Bronchial epithelial cell (primary cell): Measurements from ENCODE around the gene TMEM239. TPM values are rescaled to one million over a fixed set of nuclear protein-coding genes. Genes with fewer than 3 reads are reported as not detected.

Experiments
- DNase-seq: peaks from one replicate; pipeline ENCODE4 v3.0.0-alpha.2; 2010; ENCODE audit warnings: low read depth
- FAIRE-seq: peaks from 2 replicates; lab custom pipeline; 2011; peaks lifted over from hg19 to GRCh38; lab: Jason Lieb, UNC
- H3K27me3 ChIP-seq: 2 replicates; pipeline ENCODE4 v1.5.1; 2011; ENCODE audit warnings: low read length; ENCODE audit not compliant: control insufficient read depth, insufficient read depth
- H3K36me3 ChIP-seq: 2 replicates; pipeline ENCODE4 v1.5.1; 2011; ENCODE audit warnings: low read length; ENCODE audit not compliant: control insufficient read depth, insufficient read depth
- H3K4me3 ChIP-seq: 2 replicates; pipeline ENCODE4 v1.5.1; 2011; ENCODE audit warnings: mild to moderate bottlenecking, low read depth, low read length, control low read depth
- total RNA-seq: library from RNA; depleted of rRNA; stranded (reverse); fragments of >200 nt; gene quantifications from 2 replicates; pipeline ENCODE4 v1.2.1, GENCODE V29; 2014
- TF ChIP-seq, protein P1 (sequence below): IDR thresholded peaks from 2 replicates; pipeline ENCODE4 v1.5.1; 2011; ENCODE audit warnings: mild to moderate bottlenecking, moderate library complexity, low read length, control low read depth, inconsistent platforms; ENCODE audit not compliant: insufficient read depth, severe bottlenecking

The TMEM239 gene
- total RNA-seq, 1 donor from 2014 or later = not detected

DNA sequence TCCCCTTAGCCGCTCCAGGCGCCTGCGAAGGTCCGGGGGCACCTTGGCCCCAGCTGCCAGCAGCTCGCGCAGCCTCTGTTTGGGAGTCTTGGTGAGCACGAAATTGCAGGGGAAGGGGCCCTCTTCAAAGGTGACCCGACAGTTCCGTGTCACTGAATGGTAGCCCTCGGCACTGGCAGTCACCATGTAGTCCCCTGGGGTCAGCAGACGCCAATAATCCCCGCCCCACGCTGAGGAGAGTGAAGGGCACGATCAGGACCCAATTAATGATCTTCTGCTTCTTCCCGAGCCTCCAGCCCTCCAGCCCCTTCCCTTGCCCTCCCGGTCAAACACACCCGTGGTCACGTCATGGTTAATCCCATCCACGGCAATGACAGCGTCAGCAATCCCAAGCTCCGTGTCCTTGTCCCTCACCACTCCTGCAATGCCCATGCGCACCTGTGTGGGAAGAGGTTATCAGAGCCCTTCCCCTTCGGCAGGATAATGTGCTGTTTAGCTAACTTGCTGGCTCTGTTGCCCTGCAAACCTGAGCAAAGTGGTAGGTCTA lies 21.9 kb upstream of the TMEM239 start:
- TF ChIP-seq, protein P1, sequence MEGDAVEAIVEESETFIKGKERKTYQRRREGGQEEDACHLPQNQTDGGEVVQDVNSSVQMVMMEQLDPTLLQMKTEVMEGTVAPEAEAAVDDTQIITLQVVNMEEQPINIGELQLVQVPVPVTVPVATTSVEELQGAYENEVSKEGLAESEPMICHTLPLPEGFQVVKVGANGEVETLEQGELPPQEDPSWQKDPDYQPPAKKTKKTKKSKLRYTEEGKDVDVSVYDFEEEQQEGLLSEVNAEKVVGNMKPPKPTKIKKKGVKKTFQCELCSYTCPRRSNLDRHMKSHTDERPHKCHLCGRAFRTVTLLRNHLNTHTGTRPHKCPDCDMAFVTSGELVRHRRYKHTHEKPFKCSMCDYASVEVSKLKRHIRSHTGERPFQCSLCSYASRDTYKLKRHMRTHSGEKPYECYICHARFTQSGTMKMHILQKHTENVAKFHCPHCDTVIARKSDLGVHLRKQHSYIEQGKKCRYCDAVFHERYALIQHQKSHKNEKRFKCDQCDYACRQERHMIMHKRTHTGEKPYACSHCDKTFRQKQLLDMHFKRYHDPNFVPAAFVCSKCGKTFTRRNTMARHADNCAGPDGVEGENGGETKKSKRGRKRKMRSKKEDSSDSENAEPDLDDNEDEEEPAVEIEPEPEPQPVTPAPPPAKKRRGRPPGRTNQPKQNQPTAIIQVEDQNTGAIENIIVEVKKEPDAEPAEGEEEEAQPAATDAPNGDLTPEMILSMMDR = no peak
- peaks cover 3% of the 10 kb centered on the region for H3K27me3 ChIP-seq
- FAIRE-seq (no peak), DNase-seq (no peak)
- H3K36me3 ChIP-seq = no peaks in the 10 kb centered on the region
- no peak overlapping the region for H3K4me3 ChIP-seq

DNA sequence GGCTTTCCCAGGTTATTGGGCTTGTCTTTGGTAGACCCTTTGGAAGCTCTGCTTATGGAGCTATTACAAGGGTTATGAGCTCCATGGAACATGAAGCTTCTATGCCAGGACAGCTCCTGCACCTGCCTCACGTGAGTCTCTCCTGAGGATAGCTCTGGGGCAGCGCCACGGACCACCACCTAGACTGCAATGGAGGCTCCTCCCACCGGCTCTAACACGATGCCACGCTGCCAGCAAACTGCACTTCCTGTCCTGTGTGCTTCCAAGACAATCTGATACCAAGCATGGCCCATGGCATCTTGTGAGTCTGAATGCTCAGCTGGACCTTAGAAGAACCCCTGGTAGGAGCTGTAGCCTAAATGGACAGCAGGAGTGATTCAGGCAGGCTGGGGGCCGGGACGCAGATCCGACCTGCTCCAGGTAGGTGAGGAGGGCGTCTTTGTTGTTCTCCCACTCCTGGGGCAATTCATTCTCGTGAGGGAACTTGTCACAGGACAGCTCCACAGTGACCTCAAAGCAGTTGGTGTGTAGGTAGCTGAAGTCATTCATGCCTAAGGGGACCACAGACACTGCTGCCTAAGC lies 21.2 kb upstream of the TMEM239 start:
- H3K27me3 ChIP-seq = peaks cover 10% of the 10 kb centered on the region
- TF ChIP-seq, protein P1 = no peak
- H3K4me3 ChIP-seq = no peak overlapping the region
- FAIRE-seq (no peak), DNase-seq (no peak)
- no peaks in the 10 kb centered on the region for H3K36me3 ChIP-seq

DNA sequence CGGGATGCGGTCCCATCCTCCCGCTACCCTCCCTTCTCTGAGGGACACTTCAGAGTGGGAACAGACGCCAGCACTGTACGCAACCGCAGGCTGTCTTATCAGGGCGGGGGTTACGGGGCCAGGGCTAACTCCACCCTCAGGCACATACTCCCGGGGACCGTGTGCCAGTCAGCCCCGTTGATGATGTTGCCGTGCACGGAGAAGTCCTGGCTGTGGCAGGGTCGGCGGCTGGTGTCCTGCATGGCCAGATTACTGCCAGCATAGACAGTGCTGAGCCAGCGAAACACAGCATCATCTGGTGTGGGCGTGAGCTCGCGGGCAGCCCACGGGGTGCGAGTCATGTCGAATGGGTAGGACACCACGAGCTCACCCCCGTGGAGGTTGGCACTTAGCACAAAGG lies 20.7 kb upstream of the TMEM239 start:
- no peak for DNase-seq
- TF ChIP-seq, protein P1 = no peak
- H3K27me3 ChIP-seq = peaks cover 13% of the 10 kb centered on the region
- no peaks in the 10 kb centered on the region for H3K36me3 ChIP-seq
- FAIRE-seq = no peak
- H3K4me3 ChIP-seq = no peak overlapping the region

DNA sequence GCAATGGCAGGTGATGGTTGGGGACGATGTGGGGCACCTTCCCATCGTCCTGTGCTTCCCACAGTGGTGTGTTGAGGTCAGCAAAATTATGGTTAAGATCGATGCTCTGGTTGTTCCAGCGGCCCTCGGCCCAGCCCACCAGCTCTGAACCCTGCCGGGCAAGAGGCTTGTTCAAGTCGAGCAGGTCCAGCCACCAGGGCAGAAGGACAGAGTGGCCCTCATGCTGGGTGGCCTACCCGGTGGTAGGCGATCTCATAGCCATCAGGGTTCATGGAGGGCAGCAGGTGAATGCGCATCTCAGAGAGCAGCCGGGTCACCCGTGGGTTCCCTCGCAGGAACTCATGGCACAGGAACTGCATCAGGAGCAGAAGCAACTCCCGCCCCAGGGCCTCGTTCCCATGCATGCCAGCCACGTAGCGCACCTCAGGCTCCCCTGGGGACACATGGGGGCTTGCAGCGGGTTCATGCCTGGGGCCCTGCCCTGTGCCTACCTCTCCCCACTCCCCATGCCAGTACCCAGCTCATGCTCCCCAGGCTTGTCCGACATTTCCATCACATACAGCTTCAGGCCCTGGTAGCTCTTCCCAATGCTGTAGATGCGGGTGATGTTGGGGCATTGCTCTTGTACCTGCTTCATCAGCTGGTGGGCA lies 20.0 kb upstream of the TMEM239 start:
- TF ChIP-seq, protein P1 = no peak
- FAIRE-seq = no peak
- Histone ChIP-seq H3K36me3 (no peaks in the 10 kb centered on the region), H3K4me3 (no peak overlapping the region), H3K27me3 (peaks cover 18% of the 10 kb centered on the region)
- DNase-seq = no peak

DNA sequence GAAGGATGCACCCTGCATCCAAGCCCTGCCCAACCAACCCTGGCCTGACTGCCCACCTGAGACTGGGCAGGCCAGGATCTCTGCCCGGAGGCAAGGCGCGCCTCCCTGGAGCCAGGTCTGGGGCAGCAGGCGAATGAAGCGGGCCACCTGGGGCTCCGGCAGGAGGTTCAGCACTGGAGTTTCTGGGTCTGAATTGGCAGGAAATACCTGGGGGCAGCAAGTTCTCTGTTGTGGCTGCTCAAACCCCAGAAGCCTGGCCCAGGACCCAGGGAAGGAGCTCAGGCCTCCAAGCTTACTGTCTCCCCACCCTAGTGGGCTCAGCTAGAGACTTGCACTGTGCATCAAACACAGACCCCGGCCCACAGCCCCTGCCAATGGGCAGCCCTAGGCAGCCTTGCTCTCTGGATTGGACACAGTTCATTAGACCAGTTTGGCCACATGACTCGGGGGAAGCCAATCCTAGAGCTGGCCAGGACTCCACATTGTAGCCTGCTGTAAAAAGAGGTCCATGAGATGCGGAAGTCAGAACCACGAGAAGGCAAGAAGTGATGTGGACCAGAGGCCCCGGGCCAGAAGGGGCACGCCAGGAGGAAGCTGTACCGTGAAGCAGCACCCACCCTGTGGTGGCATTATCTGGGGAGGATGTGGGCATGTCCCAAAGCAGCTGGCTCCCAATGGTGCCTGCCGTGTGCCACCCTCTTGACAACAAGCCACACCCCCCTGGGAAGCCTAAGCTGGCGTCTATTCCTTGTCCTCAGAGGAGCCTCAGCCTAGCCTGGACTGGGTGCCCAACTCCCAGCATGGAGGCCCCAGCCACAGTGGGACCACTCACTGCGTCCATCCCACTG lies 18.8 kb upstream of the TMEM239 start:
- no peak for DNase-seq
- TF ChIP-seq, protein P1 = no peak
- Histone ChIP-seq H3K36me3 (no peaks in the 10 kb centered on the region), H3K4me3 (no peak overlapping the region), H3K27me3 (peaks cover 23% of the 10 kb centered on the region)
- FAIRE-seq = no peak
